Rectal smooth muscle tissue (tissue), 1 donor: Measurements from ENCODE around the gene MACROD1.
"Not testable (repeated sequence)": the region's sequence is repeated elsewhere in the genome, so short reads cannot be mapped to it uniquely, and the experiment has no call there.

Experiments
- H3K27ac ChIP-seq: one replicate; pipeline ENCODE4 v1.7.0; 2013; ENCODE audit warnings: low read depth, low read length, inconsistent platforms
- H3K27me3 ChIP-seq: one replicate; pipeline ENCODE4 v1.7.0; 2013; ENCODE audit warnings: low read length; ENCODE audit not compliant: control insufficient read depth, insufficient read depth
- H3K36me3 ChIP-seq: one replicate; pipeline ENCODE4 v1.7.0; 2013; ENCODE audit warnings: low read length; ENCODE audit not compliant: control insufficient read depth, insufficient read depth
- H3K4me1 ChIP-seq: one replicate; pipeline ENCODE4 v1.7.0; 2013; ENCODE audit warnings: low read length; ENCODE audit not compliant: control insufficient read depth, insufficient read depth
- H3K4me3 ChIP-seq: one replicate; pipeline ENCODE4 v1.7.0; 2013; ENCODE audit warnings: low read length
- H3K9ac ChIP-seq: one replicate; pipeline ENCODE4 v1.7.0; 2013; ENCODE audit warnings: low read length

MACROD1 gene

GRCh38 chr11:63993100-63993499 is 172.8 kb downstream of the MACROD1 start:
- H3K4me3 ChIP-seq: no peak overlapping the region
- no peaks in the 10 kb centered on the region for H3K4me1 ChIP-seq
- H3K36me3 ChIP-seq: peaks cover 24% of the 10 kb centered on the region
- no peak overlapping the region for H3K9ac ChIP-seq
- no peaks in the 10 kb centered on the region for H3K27me3 ChIP-seq
- no peak overlapping the region for H3K27ac ChIP-seq

GRCh38 chr11:63991558-63991957 is 174.4 kb downstream of the MACROD1 start:
- H3K27me3 ChIP-seq: no peaks in the 10 kb centered on the region
- no peak overlapping the region for H3K4me3 ChIP-seq
- peaks cover 6% of the 10 kb centered on the region for H3K4me1 ChIP-seq
- H3K9ac ChIP-seq: no peak overlapping the region
- peaks cover 11% of the 10 kb centered on the region for H3K36me3 ChIP-seq
- H3K27ac ChIP-seq: no peak overlapping the region

- Histone ChIP-seq H3K27me3 (no peaks in the 10 kb centered on the region), H3K4me3 (peak overlapping the region; percentile 98), H3K9ac (peak overlapping the region; percentile 19), H3K36me3 (peaks cover 8% of the 10 kb centered on the region), H3K4me1 (peaks cover 10% of the 10 kb centered on the region), H3K27ac (peak overlapping the region; percentile 85)
Observed at GRCh38 chr11:63986932-63987513, 178.9 kb downstream of the MACROD1 start.

GRCh38 chr11:63986156-63986931 is 179.6 kb downstream of the MACROD1 start, which contains the start of gene OTUB1:
Gene OTUB1, plus strand, starts transcription at chr11:63986438. Its CDS starts 19 bp downstream, at chr11:63986457.
- H3K9ac ChIP-seq: peak within 1 kb of the TSS; percentile 80
- peaks cover 10% of the 10 kb centered on the region for H3K4me1 ChIP-seq
- peak within 1 kb of the TSS; percentile 85 for H3K27ac ChIP-seq
- H3K4me3 ChIP-seq: peak within 1 kb of the TSS; percentile 98
- peaks cover 7% of the 10 kb centered on the region for H3K36me3 ChIP-seq
- no peaks in the 10 kb centered on the region for H3K27me3 ChIP-seq

GRCh38 chr11:63985812-63986155 is 180.1 kb downstream of the MACROD1 start:
- Histone ChIP-seq H3K4me1 (peaks cover 10% of the 10 kb centered on the region), H3K4me3 (peak overlapping the region; percentile 98), H3K27me3 (no peaks in the 10 kb centered on the region), H3K36me3 (peaks cover 5% of the 10 kb centered on the region), H3K9ac (no peak overlapping the region), H3K27ac (peak overlapping the region; percentile 85)

- Histone ChIP-seq H3K36me3 (peaks cover 6% of the 10 kb centered on the region), H3K9ac (no peak overlapping the region), H3K4me1 (peaks cover 9% of the 10 kb centered on the region), H3K4me3 (no peak overlapping the region), H3K27me3 (no peaks in the 10 kb centered on the region), H3K27ac (no peak overlapping the region)
Observed at GRCh38 chr11:63979426-63979825, 186.5 kb downstream of the MACROD1 start.

GRCh38 chr11:63978551-63979239 is 187.2 kb downstream of the MACROD1 start:
- Histone ChIP-seq H3K4me1 (peaks cover 9% of the 10 kb centered on the region), H3K27me3 (no peaks in the 10 kb centered on the region), H3K27ac (no peak overlapping the region), H3K4me3 (no peak overlapping the region), H3K36me3 (peaks cover 6% of the 10 kb centered on the region), H3K9ac (no peak overlapping the region)

GRCh38 chr11:63974259-63975143 is 191.4 kb downstream of the MACROD1 start, which contains the start of gene COX8A:
Gene COX8A, plus strand, starts transcription at chr11:63974620. Its CDS starts 61 bp downstream, at chr11:63974681.
- no peaks in the 10 kb centered on the region for H3K27me3 ChIP-seq
- H3K36me3 ChIP-seq: peaks cover 6% of the 10 kb centered on the region
- H3K4me3 ChIP-seq: peak within 1 kb of the TSS; percentile 88
- peaks cover 9% of the 10 kb centered on the region for H3K4me1 ChIP-seq
- peak within 1 kb of the TSS; percentile 100 for H3K27ac ChIP-seq
- H3K9ac ChIP-seq: peak within 1 kb of the TSS; percentile 99

GRCh38 chr11:63973912-63974258 is 192.0 kb downstream of the MACROD1 start:
- H3K4me3 ChIP-seq, H3K27me3 ChIP-seq, H3K4me1 ChIP-seq, H3K27ac ChIP-seq, H3K36me3 ChIP-seq, H3K9ac ChIP-seq: not testable (repeated sequence)

- no peaks in the 10 kb centered on the region for H3K36me3 ChIP-seq
- no peak overlapping the region for H3K9ac ChIP-seq
- H3K4me3 ChIP-seq: no peak overlapping the region
- peaks cover 4% of the 10 kb centered on the region for H3K4me1 ChIP-seq
- no peaks in the 10 kb centered on the region for H3K27me3 ChIP-seq
- no peak overlapping the region for H3K27ac ChIP-seq
Observed at GRCh38 chr11:63970902-63971301, 195.0 kb downstream of the MACROD1 start.

- no peak overlapping the region for H3K4me3 ChIP-seq
- no peaks in the 10 kb centered on the region for H3K4me1 ChIP-seq
- H3K36me3 ChIP-seq: no peaks in the 10 kb centered on the region
- H3K27me3 ChIP-seq: no peaks in the 10 kb centered on the region
- H3K9ac ChIP-seq: no peak overlapping the region
- no peak overlapping the region for H3K27ac ChIP-seq
Observed at GRCh38 chr11:63969461-63969860, 196.5 kb downstream of the MACROD1 start.

- no peak overlapping the region for H3K4me3 ChIP-seq
- no peak overlapping the region for H3K27ac ChIP-seq
- no peak overlapping the region for H3K9ac ChIP-seq
- peaks cover under 1% of the 10 kb centered on the region for H3K27me3 ChIP-seq
- H3K4me1 ChIP-seq: no peaks in the 10 kb centered on the region
- no peaks in the 10 kb centered on the region for H3K36me3 ChIP-seq
Observed at GRCh38 chr11:63966444-63966843, 199.5 kb downstream of the MACROD1 start.
